ENCODE results near the gene GRM1.

DNA sequence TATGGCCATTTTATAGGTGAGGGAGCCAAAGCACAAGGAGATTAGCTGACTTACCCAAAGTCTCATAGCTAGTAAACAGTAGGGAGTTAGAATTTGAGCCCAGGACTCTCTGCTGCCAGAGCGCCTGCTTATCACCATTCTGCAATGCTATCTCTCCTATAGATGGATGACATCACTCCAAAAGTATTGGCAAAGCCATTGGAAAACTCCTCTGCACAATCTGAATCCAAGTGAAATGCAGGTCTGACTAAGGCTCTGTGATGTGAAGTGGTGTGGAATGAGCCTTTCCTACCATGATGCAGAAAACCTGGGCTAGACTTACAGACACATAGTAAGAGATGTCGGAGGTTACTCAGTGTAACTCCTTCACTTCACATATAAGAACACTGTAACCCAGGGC is 106.3 kb downstream of the GRM1 start:
- TF ChIP-seq, protein P1, sequence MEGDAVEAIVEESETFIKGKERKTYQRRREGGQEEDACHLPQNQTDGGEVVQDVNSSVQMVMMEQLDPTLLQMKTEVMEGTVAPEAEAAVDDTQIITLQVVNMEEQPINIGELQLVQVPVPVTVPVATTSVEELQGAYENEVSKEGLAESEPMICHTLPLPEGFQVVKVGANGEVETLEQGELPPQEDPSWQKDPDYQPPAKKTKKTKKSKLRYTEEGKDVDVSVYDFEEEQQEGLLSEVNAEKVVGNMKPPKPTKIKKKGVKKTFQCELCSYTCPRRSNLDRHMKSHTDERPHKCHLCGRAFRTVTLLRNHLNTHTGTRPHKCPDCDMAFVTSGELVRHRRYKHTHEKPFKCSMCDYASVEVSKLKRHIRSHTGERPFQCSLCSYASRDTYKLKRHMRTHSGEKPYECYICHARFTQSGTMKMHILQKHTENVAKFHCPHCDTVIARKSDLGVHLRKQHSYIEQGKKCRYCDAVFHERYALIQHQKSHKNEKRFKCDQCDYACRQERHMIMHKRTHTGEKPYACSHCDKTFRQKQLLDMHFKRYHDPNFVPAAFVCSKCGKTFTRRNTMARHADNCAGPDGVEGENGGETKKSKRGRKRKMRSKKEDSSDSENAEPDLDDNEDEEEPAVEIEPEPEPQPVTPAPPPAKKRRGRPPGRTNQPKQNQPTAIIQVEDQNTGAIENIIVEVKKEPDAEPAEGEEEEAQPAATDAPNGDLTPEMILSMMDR (IDR thresholded peaks at IDR 0.05): no peak
- TF ChIP-seq POLR2A (IDR thresholded peaks at IDR 0.05): no peak

Data from lower leg skin (tissue), 3 donors.